Breast epithelium (tissue), 3 donors: ENCODE results near the gene BTAF1.

Experiments
- CTCF ChIP-seq, 3 donors: fragments of 450-650 bp; IDR thresholded peaks; one replicate each; pipeline ENCODE4 v1.5.1; 2016 to 2017; ENCODE audit warnings: antibody characterized with exemption in 3 of 3, mild to moderate bottlenecking in 3 of 3, moderate library complexity in 3 of 3
- POLR2AphosphoS5 ChIP-seq, 3 donors: sonication (generic); formaldehyde crosslinking; IDR thresholded peaks; one replicate each; pipeline ENCODE4 v1.6.1; 2017; ENCODE audit warnings: antibody characterized with exemption in 3 of 3

GRCh38 chr10:91924212-91925021 is 847 bp downstream of the BTAF1 start:
- TF ChIP-seq CTCF (IDR thresholded peaks at IDR 0.05) (no peak), POLR2AphosphoS5 (IDR thresholded peaks at IDR 0.05) (no peak)
